HG03432 (cell line): ENCODE measurements around the gene AGPAT3.
A peak's percentile ranks its signal among the peaks of the same experiment; 100 is the strongest.

Source experiments
- ATAC-seq: cut with Tn5 transposase; IDR thresholded peaks from one replicate; pipeline ENCODE4 v1.9.1; 2021; ENCODE audit warnings: mild to moderate bottlenecking, moderate library complexity; ENCODE audit not compliant: unreplicated experiment

Gene AGPAT3

DNA sequence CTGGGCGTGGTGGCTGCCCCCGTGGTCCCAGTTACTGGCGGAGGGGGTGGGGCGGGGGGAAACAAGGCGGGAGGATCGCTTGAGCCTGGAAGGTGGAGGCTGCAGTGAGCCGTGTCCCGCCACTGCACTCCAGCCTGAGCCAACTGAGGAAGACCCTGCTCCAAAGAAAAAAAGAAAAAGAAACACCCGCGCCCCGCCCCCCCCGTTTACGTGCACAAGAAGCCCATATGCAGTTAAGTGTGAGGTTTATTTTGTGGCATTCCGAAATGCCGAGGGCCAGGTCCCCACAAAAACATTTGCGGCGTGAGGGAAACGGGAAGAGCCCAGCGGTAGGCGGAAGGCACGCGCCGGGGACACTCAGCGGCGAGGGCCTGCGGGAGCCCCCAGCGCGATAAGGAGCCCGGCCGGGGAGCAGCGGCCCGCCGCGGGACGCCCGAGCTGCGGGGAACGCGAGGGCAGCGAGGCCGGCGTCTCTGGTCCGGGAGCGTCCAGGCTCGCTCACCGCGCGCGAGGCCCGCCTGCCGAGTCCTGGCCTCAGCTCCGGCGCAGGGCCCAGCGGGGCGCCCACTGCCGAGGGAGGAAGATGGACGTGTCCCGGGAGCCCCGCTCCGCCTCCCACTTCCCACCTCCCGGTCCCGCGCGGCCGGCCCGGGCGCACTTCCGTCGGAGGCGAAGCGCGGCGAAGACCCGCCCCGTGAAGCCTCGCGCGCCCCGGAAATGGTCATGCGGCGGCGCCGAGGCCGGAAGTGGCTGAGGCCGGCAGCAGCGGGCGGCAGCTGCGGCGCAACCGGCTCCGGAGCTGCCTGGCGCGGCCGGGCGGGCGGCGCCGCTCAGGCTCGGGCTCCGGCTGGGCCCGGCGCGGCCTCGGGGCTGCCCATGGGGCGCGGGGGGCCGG is 146.8 kb downstream of the AGPAT3 start, which contains the start of gene TRAPPC10:
Gene TRAPPC10, plus strand, starts transcription at position 731 of the 895 bp plus-strand sequence. CDS start 185 bp downstream, outside the sequence.
- peak; percentile 72 for ATAC-seq

DNA sequence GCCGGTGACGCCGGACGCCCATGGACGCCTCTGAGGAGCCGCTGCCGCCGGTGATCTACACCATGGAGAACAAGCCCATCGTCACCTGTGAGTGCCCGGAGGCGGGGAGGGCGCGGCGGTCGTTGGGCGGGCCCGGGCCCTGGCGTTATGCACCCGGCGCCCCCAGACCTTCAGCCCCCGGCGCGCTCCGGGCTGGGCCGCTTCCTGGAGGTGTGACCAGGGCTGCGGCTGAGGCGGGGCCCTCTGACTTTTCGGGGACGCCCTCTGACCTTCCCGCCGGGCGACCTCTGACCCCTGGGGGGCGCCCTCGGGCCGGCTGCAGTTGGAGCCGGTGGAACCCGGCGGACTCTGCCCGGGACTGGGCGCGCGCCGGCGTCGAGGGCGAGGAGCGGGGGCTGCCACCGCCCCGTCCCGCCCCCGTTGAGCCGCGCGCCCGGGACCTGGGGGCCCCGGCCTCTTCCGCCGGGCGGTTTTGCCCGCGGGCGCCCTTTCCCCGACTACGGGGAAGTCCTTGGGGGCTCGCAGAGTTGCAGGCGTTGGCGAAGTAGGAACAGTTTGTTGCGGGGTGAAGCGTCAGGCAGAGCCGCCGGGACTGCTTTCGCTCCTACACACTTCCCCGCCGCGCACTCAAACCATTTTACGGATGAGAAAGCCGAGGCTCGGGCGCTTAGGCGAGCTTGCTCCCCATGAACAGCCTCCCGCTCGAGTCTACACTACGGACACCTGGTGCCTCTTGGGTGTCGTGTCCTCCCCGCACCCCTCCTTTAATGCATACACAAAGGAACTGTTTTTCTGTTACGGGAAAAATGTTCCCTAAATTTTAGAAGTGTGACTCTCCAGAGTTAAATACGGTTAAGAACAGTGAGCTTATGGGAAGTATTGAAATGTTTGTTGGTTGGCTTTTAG is 147.7 kb downstream of the AGPAT3 start:
- ATAC-seq = peak; percentile 75

DNA sequence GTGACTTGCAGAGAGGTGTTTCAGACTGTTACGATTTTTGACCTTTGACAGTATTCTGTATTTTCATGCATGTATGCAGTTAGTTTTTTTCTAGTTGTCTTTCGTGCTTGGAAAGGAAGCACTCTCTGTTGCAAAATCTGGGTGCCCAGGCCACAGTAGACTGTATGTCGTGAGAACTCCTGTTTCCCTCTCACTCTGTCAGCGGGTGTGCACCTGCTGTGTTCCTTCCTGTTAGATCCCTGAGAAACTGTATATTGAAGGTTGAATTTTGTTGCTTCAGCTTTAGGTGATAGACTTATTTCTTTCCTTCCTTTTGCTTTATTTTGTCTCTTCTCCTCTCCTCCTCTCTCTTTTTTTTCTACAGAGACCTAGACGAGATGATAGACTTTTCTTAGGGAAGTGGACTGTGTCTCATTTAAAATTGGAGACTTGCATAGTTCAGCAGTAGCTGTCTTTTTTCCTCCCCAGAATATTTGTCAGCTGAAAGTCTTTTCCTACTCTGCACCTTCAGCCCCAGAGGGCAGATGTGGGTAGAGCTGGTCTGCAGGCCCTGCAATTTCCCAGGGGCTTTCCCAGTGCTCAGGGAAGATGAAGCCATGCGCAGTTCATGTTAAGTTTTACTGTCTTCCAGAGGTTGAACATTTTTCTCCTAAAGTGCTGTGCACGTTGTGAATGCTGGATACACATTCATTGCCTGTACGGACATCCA is 148.5 kb downstream of the AGPAT3 start:
- ATAC-seq = no peak

DNA sequence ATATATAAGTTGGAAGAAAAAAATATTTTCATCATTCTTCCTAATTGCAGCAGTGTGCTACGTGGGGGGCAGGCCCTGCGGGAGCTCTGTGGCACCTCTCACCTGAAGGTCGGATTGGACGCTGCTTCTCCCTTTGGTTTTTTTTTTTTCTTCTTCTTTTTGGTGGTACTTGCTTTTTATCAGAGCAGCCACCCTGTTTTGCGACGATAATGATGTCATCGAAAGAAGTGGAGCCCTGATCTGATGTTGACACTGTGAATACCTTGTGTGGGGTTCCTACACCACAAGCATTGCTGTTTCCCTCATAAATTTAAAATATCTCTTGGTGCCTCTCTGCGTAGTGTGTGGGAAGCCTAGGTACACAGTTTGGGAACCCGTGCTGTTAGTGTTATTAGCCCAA is 152.6 kb downstream of the AGPAT3 start:
- ATAC-seq = no peak

DNA sequence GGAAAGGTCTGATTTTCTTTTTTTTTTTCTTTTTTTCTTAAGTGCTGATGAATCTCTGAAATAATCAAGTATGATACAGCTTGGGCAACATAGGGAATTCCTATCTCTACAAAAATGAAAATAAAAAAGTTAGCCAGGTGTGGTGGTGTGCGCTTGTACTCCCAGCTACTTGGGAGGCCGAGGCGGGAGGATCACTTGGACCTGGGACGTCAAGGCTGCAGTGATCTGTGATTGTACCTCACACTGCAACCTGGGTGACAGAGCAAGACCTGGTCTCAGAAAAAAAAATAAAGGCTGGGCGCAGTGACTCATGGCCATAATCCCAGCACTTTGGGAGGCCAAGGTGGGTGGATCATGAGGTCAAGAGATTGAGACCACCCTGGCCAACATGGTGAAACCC is 153.1 kb downstream of the AGPAT3 start:
- ATAC-seq = no peak

DNA sequence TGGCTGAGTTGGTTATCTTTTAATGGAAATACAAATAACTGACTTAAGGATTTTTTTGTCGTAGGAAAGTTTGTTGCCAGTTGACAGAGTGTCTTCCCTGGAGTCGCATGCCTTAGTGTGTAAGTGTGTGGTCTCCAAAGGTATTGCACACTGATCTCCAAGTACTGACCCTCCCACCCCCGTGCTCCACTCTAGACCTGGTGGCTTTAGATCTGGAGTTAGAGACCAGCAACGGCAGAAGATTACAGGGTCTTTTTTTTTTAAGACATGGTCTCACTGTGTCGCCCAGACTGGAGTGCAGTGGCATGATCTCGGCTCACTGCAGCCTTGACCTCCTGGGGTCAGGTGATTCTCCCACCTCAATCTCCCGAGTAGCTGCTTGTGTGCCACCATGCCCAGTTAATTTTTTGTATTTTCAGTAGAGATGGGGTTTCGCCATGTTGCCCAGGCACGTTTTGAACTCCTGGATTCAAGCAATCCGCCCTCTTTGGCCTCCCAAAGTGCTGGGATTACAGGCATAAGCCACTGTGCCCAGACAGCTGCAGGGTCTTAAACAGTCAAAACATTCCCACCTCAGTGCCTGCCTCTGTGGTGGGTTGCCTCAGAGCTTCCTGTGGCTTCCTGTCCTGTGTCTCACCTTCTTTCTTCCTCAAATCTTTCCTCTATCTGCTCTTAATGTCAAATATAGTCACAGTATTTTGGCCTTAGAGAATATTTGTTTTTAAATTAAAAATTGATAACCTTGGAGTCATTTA is 154.0 kb downstream of the AGPAT3 start:
- no peak for ATAC-seq

DNA sequence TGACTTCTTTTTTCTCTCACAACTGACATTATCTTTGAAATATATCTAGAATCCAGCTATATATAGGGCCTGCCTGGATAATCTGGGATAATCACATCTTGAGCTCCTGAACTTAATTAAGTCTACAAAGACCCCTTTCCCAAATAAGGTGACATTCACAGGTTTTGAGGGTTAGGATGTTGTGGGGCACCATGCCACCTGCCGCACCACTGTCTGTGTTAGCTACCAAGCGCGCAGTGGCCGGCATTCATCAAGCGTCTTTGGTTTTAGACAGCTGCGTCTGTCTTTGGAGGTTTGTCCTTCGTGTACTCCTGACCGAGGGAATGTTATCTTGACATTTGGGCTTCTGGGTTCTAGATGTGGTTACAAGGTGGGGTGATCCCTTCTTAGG is 154.5 kb downstream of the AGPAT3 start:
- no peak for ATAC-seq

DNA sequence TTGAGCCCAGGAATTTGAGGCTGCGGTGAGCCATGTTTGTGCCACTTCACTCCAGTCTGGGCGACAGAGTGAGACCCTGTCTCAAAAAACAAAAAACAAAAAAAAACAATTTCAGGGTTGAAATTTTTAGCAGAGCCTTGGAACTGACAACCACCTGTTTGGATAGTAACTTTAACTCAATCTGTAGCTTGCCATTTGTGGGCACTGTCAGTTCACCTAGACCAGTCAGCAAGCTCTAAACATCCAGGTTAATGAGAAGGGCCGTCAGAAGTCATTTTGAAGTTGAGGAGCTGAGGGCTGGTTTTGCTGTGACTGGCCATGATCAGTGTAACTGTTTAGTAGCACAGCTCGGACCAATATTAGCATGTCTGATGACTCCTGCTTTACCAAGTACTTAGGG is 155.5 kb downstream of the AGPAT3 start:
- no peak for ATAC-seq

DNA sequence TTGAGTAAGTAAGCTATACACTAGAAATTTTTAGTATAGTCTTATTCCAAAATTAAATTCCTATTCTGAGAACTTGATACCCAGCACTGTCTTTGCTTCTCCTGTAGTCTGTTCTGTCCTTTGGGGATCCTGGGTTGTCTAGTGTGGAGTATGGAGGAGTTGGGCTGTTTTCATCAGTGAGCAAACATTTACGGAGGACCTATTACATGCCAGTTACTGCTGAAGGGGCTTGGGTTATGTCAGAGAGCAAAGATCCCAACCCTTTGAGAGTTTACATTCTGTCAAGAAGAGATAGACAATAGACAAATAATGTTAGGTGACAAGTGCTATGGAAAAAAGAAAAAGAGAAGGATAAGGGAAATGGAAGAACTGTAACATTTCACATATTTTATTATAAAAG is 156.0 kb downstream of the AGPAT3 start:
- ATAC-seq = no peak

DNA sequence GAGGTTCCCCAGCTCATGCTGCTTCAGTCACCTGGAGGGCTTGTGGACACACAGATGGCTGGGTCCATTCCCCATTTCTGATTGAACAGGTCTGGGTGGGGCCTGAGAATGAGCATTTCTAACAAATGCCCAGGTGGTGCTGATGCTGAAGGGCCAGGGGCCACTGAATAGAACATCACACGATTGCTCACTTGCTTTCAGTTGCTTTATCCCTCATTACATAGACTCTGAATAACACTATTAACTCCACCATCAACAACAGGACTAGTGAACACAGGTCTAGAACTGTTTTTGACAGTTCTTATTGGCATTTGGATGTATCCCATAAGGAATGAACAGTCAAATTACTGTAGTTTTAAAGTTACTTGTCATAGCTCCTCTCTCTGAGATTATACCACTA is 159.2 kb downstream of the AGPAT3 start:
- no peak for ATAC-seq

DNA sequence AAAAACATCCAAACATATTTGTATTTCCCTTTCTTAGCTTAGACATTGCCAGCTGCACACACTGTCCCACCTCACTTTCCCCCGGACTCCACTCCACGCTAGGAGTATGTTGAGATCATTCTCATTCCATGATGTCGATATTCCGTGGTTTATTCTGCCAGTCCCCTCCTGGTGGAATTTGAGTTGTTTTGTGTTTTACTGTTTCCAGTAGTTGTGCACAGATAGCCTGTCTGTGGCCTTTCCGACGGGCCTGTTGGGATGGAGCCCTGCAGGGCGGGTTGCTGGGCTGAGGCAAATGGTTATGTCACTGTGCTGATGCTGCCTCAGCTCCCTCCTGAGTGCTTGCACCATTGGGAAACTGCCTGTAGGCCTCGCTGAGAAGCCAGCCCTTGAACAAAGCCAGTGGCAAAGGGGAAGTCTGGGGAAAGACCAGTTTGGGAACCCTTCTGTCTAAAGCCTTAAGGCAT is 159.9 kb downstream of the AGPAT3 start:
- no peak for ATAC-seq

DNA sequence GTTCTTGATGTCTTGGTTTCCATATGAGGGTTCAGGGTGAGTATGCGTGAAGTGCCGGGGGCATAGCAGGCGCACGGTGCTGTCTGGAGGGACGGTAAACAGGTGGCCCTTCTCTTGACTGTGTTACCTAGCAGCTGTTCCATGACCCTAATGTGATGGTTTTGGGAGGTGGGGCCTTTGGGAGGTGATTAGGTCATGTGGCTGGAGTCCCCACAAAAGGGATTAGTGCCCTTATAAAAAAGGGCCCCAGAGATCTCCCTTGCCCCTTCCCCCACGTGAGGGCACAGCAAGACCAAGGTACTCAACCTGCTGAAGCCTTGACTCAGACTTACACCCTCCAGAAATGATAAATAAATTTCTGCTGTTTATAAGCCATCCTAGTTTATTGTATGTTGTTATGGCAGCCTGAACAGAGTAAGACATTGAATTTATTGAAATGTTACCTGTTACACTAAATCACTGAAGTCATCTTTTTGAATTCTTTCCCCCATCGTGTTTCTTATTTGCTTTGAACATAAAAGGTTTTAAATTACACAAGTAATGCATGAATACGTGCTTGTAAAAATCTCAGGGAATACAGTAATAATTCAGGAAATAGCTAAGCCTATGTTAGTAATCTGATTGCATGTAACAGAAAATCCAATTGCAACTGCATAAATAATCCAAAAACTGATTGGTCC is 162.7 kb downstream of the AGPAT3 start:
- no peak for ATAC-seq

DNA sequence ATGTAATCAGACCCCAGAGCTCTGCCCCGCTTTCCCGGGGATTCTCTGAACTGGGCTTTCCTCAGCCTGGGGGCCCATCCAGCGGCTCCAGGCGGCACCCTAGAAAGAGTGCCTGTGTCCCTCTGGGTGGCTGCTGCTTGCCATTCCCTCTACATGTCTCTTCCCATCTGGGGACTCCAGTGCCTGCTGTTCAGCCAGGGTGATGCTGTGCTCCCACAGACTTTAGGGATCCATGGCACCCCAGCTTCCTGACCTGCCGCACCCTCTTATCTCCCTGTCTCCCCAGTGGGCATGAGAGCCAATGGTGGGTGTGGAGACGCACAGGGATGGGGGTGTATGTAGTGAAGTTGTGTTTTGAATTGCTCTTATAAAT is 163.2 kb downstream of the AGPAT3 start:
- ATAC-seq = no peak

DNA sequence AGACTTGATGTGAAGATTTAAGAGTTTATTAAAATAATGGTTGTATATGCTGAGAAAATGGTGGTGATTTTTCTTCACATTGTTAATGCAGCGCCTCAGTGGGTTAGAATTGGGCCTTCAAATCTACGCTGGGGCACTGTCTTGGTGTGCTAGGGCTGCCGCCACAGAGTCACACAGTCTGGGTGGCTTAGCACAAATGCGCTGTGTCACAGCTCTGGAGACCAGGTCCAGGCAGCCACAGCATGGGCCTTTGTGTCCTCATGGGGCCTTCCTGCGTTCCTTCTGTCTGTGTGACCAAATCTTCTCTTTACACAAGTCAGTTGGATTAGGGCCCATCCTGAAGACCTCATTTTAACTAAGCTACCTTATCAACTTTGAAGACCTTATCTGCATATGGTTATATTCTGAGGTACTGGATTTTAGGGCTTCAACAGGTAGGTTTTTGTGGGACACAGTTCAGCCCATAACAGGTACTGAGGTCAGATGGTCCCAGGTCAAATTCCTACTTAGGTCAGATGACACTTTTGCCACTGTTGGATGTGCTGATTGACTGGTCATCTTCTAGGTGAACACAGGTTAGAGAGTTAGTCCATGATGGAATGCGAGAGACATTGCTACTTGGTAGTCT is 164.6 kb downstream of the AGPAT3 start:
- ATAC-seq = no peak

DNA sequence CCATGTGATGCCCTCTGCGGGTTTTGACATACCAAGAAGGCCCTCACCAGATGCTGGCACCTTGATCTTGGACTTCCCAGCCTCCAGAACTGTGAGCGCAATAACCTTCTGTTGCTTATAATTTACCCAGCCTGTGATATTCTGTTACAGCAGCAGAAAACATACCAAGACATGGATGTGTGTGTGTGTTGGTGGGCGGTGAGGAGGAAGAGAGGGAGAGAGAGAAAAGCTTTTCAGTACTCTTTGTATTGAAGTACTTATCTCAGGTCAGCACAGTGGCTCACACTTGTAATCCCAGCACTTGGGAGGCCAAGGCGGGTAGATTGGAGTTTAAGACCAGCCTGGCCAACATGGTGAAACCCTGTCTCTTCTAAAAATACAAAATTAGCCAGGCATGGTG is 170.2 kb downstream of the AGPAT3 start:
- ATAC-seq = no peak
